ENCODE measurements around the gene DCST1.

DCST1 gene

DNA sequence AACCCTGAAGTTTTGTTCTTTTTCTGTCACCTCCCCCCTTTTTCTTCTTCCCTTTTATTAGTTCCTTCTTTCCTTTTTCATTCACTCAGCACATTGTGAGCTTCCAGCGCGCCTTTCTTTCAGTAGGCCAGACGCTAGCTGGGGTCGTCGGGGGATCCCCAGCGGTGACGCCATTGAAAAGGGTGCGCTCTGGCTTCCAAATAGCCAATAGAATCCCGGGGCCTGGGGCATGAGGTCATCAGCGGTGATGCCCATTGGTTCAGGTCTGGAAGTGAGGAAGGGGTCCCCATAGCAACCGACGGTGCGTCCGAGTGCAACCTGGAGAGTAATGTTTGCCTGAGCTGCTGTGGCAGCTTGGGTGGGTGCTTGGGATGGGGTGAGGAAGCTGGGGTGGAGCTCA, 38.1 kb downstream of the DCST1 start:
- no peak for DNase-seq (ENCODE audit: low read depth in 1 of 2, low spot score in 1 of 2)

GRCh38 chr1:155072531-155073289, 39.1 kb downstream of the DCST1 start:
- DNase-seq (ENCODE audit: low read depth in 1 of 2, low spot score in 1 of 2), result no peak

- no peak for DNase-seq (ENCODE audit: low read depth in 1 of 2, low spot score in 1 of 2)
Measured at GRCh38 chr1:155073377-155074242, 40.0 kb downstream of the DCST1 start.

DNA sequence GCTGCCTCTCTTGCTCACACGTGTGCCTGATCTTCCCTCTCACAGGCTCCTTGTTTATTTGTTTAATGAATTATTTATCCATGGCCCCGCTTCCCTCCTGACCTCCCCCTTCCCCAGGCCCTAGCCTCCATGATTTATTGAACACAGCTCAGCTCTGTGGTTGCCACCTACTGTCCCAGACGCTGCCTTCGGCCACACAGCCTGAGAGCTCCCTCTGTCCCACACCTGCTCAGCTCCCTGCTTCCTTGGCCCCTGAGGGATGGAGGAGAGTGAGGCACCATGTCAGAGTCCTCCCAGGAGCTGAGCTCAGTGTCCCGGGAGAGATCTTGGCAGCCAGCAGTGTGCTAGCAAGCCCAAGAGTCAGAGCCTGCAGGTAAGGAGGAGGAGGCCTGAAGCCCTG, 41.9 kb downstream of the DCST1 start:
- no peak for DNase-seq (ENCODE audit: low read depth in 1 of 2, low spot score in 1 of 2)

GRCh38 chr1:155076371-155076770, 42.7 kb downstream of the DCST1 start:
- DNase-seq (ENCODE audit: low read depth in 1 of 2, low spot score in 1 of 2), result no peak

DNA sequence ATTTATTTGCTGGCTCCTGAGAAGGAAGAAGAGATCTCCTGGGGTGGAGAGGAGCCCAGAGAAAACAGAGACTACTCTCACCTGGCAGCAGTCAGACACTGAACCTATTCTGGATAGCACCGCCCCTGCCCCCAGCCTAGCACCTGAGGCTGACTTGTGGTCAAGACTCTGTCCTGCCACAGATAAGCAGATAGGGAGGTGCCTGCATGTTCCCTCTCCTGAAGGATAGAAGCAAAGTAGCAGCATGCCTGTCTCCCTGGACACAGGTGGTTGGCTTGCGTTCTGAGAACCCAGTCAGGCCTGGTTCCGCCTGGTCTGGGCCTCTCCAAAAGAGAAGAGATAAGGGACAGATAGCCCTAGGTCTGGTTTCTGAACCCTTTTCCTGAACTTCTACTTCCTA, 43.7 kb downstream of the DCST1 start:
- DNase-seq (ENCODE audit: low read depth in 1 of 2, low spot score in 1 of 2), result no peak

- no peak for DNase-seq (ENCODE audit: low read depth in 1 of 2, low spot score in 1 of 2)
Measured at GRCh38 chr1:155077758-155078445, 44.3 kb downstream of the DCST1 start.

DNA sequence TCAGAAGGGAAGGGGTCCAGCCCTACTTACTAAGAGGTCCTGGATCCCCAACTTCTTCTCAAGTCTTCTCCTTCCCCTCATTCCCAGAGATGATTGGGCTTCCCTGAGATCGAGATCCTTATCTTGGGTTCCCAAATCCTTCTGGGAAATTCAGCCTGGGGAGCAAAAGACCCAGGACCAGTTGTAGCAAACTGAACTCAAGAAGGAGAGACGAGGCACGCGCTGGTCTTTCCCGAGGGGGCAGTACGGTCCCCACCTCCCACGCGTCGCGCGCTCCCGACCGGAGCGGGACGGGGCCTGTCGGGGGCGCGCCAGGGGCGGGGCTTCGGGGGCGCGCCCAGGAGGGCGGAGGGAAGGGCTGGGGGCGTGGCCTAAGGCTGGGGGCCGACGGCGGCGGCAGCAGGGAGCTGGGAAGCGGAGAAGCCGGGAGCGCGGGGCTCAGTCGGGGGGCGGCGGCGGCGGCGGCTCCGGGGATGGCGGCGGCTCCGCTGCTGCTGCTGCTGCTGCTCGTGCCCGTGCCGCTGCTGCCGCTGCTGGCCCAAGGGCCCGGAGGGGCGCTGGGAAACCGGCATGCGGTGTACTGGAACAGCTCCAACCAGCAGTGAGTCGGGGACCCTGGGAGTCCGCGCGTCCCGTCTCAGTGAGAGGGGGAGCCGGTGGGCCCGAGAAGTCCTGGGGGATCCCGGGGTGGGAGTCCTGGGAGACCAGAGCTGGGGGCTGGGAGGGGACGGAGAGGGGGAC, 45.0 kb downstream of the DCST1 start, which contains the start of gene EFNA3:
TSS of gene EFNA3 (plus strand) at position 369 of the 741 bp plus-strand sequence. CDS start at position 474, 105 bp downstream.
- DNase-seq (ENCODE audit: low read depth in 1 of 2, low spot score in 1 of 2), result peak in 1 of 2 donors; percentile 55

GRCh38 chr1:155079210-155079486, 45.5 kb downstream of the DCST1 start:
- DNase-seq (ENCODE audit: low read depth in 1 of 2, low spot score in 1 of 2), result no peak

DNA sequence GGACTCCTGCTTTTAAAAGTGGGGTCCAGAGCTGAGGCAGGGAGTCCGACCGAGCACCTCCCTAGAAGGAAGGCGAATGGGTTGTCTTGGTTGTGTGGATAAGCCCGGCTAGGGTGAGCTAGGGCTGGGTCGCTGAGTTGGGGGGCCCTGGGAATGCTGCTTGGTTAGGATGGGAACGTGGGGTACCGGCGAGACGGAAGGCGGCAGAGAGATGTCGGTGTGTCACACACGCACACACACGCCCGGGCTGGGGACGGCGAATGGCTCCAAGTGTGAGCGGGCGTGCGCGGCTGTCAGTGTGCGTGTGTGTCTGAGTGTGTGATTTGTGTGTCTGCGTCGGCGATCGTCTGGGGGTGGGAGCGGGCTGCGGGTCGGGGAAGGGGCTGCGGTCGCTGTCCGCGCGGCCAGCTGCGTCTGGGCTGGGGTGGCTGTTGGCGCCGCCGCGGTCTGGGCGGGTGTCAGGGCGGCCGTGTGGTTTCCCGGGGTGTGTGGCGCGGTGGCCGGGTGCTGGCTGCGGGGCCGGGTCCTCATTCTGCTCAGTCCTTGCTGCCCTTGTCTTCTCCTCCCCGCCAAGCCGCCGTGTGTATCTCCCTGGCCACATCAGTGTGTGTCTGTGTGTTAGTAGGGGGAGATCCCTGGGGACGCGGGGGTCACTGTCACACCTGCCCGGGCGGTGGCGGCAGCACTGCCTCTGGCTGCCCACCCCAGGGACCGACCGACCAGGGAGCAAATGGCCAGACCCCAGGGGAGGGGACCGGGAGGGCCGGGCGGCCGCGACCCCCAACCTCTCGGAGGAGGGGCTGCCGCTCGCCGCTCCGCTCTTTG, 46.1 kb downstream of the DCST1 start:
- DNase-seq (ENCODE audit: low read depth in 1 of 2, low spot score in 1 of 2), result no peak

DNA sequence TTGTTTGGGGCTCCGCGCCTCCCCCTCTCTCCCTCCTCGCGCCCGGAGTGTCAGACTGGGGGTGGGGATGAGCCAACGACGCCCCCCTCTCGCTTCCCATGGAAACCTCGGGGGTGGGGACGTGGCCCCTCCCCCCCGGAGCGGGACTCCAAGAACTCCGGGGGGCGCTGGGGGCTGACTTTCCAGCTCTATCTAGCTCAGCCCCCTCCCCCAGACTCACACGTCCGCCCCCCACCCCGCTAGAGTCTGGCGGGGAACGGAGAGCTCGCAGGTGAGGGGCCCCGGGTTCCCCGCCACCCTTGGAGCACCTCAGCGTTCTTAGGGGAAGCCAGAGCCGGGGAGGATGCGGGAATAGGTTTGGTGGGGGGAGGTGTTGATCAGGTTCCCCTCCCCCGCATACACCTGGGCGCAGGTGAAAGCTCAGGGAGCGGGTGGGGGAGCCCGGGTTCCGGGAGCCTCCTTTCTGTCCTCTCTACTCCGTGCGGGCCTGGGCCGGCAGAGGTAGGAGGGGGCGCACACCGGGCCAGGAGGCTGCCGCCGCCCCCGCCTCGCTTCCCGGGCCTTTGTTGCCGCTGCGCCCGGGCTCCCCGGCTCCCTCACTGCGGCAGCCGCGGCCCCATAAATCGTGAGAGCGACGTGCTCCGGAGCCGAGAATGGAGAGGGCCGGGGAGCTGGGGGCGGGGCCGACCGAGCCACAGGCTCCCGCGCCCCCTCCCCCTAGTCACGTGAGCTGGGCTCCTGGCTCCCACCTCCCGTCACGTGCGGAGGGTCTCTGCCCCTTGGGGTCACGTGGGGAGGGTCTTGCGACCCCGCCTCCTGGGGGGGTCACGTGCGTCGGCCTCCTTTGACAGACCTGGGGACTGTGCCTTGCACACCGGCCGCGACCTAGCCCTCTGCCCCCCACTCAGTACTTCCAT, 46.9 kb downstream of the DCST1 start:
- DNase-seq (ENCODE audit: low read depth in 1 of 2, low spot score in 1 of 2), result no peak

DNA sequence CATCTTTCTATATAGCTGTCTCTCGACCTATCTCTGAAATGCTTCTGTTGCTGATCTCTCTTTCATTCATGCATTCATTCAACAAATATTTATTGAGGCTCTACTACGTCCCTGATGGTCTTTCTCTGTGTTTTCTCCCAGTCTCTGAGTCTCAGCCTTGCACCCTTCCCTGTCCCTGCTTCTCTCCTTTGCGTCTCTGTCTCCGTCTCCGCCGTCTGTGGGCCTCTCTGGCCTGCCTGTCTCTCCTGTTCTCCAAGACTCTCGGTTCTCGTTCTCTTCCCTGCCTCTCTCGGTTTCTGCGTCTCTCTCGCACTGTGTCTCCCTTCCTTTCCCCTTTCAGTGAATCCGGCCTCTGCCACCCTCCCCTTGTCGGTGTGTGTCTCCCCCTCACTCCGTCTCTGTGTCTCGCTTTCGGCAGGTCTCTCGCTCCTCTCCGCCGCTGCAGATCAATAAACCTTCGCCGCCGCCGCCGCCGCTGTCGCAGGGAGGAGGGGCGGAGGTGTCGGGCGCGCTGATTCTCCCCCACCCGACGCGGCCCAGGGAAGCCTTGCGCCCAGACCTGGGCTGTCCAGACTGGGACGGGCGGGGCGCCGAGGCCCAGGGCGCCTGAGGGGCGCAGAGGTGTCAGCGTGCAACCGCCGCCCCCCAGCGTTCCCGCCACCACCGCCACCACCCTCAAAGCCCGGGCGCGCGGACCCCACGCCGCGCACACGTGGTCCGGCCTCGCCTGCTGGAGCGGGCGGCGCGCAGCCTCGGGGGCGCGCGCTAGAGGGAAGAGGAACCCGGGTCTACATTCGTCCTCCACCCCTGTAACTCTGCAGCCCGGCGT, 48.1 kb downstream of the DCST1 start:
- no peak for DNase-seq (ENCODE audit: low read depth in 1 of 2, low spot score in 1 of 2)

DNA sequence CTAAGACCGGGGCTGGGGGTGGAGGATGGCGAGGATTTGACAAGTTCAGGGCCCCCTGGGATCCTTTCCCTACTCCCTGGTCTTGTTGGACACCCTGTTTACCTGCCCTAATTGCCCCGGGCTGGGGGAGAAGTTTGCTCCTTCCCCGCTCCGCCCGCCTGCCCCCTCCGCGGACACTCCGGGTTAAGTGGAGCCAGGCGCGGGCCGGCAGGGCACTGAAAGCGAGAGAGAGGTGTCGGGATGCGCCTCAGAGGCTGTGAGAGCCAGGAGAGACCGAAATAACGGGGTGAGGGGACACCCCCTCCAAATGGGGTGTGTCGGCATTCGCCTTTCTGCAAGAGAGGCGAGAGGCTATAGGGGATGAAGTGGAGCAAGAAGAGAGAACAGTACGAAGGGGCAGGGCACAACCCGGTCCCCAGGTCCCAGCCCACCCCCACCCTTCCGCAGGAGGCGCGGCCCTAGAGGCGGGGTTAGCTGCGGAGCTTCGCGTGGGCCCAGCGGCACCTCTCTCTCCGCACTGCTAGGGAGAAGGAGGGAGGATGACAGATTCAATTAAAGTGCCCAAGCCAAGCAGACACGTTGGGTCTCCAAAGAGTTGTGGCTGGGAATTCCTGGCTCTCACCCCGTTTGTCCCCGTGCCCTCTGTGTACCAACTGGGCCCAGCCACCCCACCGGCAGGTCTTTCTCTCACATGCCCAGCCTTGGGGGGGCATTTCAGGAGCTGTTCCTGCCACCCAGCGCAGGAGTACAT, 48.9 kb downstream of the DCST1 start:
- DNase-seq (ENCODE audit: low read depth in 1 of 2, low spot score in 1 of 2), result no peak

- DNase-seq (ENCODE audit: low read depth in 1 of 2, low spot score in 1 of 2), result no peak
Measured at GRCh38 chr1:155083052-155083541, 49.5 kb downstream of the DCST1 start.

GRCh38 chr1:155083865-155084721, 50.5 kb downstream of the DCST1 start:
- DNase-seq (ENCODE audit: low read depth in 1 of 2, low spot score in 1 of 2), result no peak

- DNase-seq (ENCODE audit: low read depth in 1 of 2, low spot score in 1 of 2), result peak; percentile 80 to 82
Measured at GRCh38 chr1:155084722-155085503, 51.3 kb downstream of the DCST1 start.
